Peyer's patch (tissue), 4 donors: Measurements from ENCODE around the gene POGLUT2.

Source experiments
- POLR2A ChIP-seq, 2 donors: fragments of 450-650 bp; IDR thresholded peaks; one replicate each; pipeline ENCODE4 v1.5.1; 2017; ENCODE audit warnings: antibody characterized with exemption in 2 of 2, mild to moderate bottlenecking in 2 of 2, moderate library complexity in 2 of 2
- TF ChIP-seq, protein P1 (sequence below), 6 experiments: fragments of 450-650 bp in 4 of 6; fragments of 200-600 bp in 2 of 6; sonication (generic) in 1 of 6; IDR thresholded peaks; one replicate each; pipeline ENCODE4 v1.5.1; 2017 to 2019; ENCODE audit warnings: antibody characterized with exemption in 6 of 6, mild to moderate bottlenecking in 3 of 6, moderate library complexity in 1 of 6

DNA sequence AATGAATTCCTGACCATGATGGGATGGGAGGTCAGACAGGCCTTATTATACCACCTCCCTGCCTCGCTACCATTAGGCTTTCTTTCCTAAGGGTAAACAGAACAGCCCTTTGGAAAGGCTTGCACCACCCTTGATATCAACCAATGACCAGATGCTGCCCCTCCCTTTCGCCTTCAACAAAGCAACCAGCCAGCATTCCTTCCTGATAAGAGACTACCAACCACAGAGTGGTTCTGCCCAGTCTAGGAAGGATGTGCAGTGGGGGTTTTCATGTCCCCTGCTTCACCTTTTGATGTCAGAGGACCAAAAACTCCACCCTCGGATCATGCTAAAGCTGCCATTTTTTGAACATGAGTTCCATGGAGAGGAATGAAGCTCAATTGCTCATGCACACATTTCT lies 46.9 kb downstream of the POGLUT2 start:
- TF ChIP-seq, protein P1, sequence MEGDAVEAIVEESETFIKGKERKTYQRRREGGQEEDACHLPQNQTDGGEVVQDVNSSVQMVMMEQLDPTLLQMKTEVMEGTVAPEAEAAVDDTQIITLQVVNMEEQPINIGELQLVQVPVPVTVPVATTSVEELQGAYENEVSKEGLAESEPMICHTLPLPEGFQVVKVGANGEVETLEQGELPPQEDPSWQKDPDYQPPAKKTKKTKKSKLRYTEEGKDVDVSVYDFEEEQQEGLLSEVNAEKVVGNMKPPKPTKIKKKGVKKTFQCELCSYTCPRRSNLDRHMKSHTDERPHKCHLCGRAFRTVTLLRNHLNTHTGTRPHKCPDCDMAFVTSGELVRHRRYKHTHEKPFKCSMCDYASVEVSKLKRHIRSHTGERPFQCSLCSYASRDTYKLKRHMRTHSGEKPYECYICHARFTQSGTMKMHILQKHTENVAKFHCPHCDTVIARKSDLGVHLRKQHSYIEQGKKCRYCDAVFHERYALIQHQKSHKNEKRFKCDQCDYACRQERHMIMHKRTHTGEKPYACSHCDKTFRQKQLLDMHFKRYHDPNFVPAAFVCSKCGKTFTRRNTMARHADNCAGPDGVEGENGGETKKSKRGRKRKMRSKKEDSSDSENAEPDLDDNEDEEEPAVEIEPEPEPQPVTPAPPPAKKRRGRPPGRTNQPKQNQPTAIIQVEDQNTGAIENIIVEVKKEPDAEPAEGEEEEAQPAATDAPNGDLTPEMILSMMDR (IDR thresholded peaks at IDR 0.05) = no peak
- no peak for TF ChIP-seq POLR2A (IDR thresholded peaks at IDR 0.05)
